PC-9 (cell line): ENCODE results near the gene ATP6V1G3.

Source experiments
- CTCF ChIP-seq: fragments of 200-600 bp; sonication (generic); conservative IDR thresholded peaks from 2 replicates; pipeline ENCODE4 v1.6.1; 2017; ENCODE audit warnings: mixed run types, antibody characterized with exemption, mild to moderate bottlenecking, moderate library complexity
- EZH2 ChIP-seq: fragments of 200-600 bp; sonication (generic); IDR thresholded peaks from 2 replicates; pipeline ENCODE4 v1.8.0; 2017; ENCODE audit warnings: antibody characterized with exemption, low read depth

- TF ChIP-seq CTCF: no peak
- TF ChIP-seq EZH2: no peak
Observed at GRCh38 chr1:198499588-198499987, 40.9 kb downstream of the ATP6V1G3 start.
